Heart right ventricle (tissue), 16 donors: Measurements from ENCODE around the gene GGT1. TPM values are rescaled to one million over a fixed set of nuclear protein-coding genes. Genes with fewer than 3 reads are reported as not detected.

Experiments
- ATAC-seq, 8 donors: fragments of 200-7000 bp; cut with Tn5 transposase; one replicate each; pipeline ENCODE4 v1.9.1; 2020; ENCODE audit warnings: mild to moderate bottlenecking in 8 of 8, moderate library complexity in 8 of 8, moderate number of reproducible peaks in 1 of 8
- DNase-seq, 2 donors: peaks; one replicate each; pipeline ENCODE4 v3.0.0-alpha.2; 2020
- H3K27ac ChIP-seq, 10 donors: fragments of 200-600 bp; sonication (generic) in 2 of 10; one replicate each; pipeline versions ENCODE4 v1.5.0 to v1.8.0; 2020 to 2022; ENCODE audit warnings: mild to moderate bottlenecking in 3 of 10
- H3K27me3 ChIP-seq, 7 donors: fragments of 200-600 bp; one replicate each; pipeline ENCODE4 v1.8.0; 2021 to 2022; ENCODE audit warnings: mild to moderate bottlenecking in 2 of 7
- H3K36me3 ChIP-seq, 9 donors: fragments of 200-600 bp; sonication (generic) in 1 of 9; one replicate each; pipeline versions ENCODE4 v1.5.0 to v1.8.0; 2020 to 2022; ENCODE audit warnings: mild to moderate bottlenecking in 2 of 9
- H3K4me1 ChIP-seq, 9 donors: fragments of 200-600 bp; sonication (generic) in 1 of 9; one replicate each; pipeline versions ENCODE4 v1.5.0 to v1.8.0; 2020 to 2022; ENCODE audit warnings: mild to moderate bottlenecking in 4 of 9
- H3K4me3 ChIP-seq, 10 donors: fragments of 200-600 bp; sonication (generic) in 2 of 10; one replicate each; pipeline versions ENCODE4 v1.5.0 to v1.8.0; 2020 to 2022; ENCODE audit warnings: mild to moderate bottlenecking in 7 of 10, moderate library complexity in 2 of 10
- H3K9me3 ChIP-seq, 11 donors: fragments of 200-600 bp in 10 of 11; sonication (generic) in 2 of 11; one replicate each; pipeline versions ENCODE4 v1.5.0 to v1.8.0; 2013 to 2022; ENCODE audit warnings: mild to moderate bottlenecking in 2 of 11, control low read depth in 1 of 11, moderate library complexity in 1 of 11
- CTCF ChIP-seq, 9 donors: fragments of 200-600 bp; sonication (generic) in 2 of 9; IDR thresholded peaks; one replicate each; pipeline versions ENCODE4 v1.5.0 to v1.8.0; 2021 to 2022; ENCODE audit warnings: antibody characterized with exemption in 9 of 9, mild to moderate bottlenecking in 5 of 9, moderate library complexity in 1 of 9
- WGBS, 2 donors: extraction: QIAGEN DNeasy Blood & Tissue Kit; methylation state at CpG; one replicate each; pipeline ENCODE4 v1.1.7; 2013; ENCODE audit warnings: inconsistent platforms in 1 of 2; 5-methylcytosine and 5-hydroxymethylcytosine counted together
- intact Hi-C, 10 donors: fragments of 100-400 bp; cut with DNase I; formaldehyde crosslinking; loops; one replicate each; pipeline versions ENCODE4 v1.11.1 to v1.14.2; 2022
- polyA plus RNA-seq, 2 donors: library from polyadenylated mRNA; stranded (reverse); fragments of 200-250 nt; gene quantifications; one replicate each; pipeline ENCODE4 v1.2.3, GENCODE V29; 2013
- total RNA-seq, 10 donors: library from RNA; stranded (reverse); fragmentation: NEBNext Ultra II Directional in 3 of 10; extraction: Animal tissue kit (Norgen Biotek cat#: 25700) in 3 of 10; gene quantifications; one replicate each; pipeline versions ENCODE4 v1.2.1 to v1.2.4, GENCODE V29; 2021 to 2023
- donor health status: Arrhythmogenic right ventricular cardiomyopathy.
- donor health status: ischemic (EF 13 %, LVEDD 7.1; RV severe dilation, severe dysfunction).
- donor health status: healthy with polysubstance abuse.
- donor health status: DM: no; HTN: yes; CAD: no.
- donor health status: DM: no; HTN: no; CAD: no.
- donor health status: ischemic (EF 25% LVEDD 6.9; RV normal size, moderate dysfunction).
- donor health status: ischemic (EF 25% LVEDD 5.7; RV mildly dilated, moderate dysfunction).
- donor health status: healthy.
- donor health status: DM: yes; HTN: yes; CAD: no.
- donor health status: Ischemic cardiomyopathy.
- donor health status: ischemic (EF 35%, LVEDD 5.7; RV mildly dilated, moderate dysfunction).
- donor health status: nonischemic (EF 11% LVEDD 7.7; RV severe dilation, severe dysfunction).
- donor health status: DM: yes; HTN: yes; CAD: no.
- donor health status: PGD.
- donor health status: ischemic (EF 29% LVEDD 5.4; RV normal size, mild dysfunction).
- donor health status: nonischemic (EF 23%, LVEDD 6.1; RV moderate dilation, normal function).

Gene GGT1
- total and polyA plus RNA-seq, 12 donors, result 0.51 to 4.0 (median 1.1) TPM

DNA sequence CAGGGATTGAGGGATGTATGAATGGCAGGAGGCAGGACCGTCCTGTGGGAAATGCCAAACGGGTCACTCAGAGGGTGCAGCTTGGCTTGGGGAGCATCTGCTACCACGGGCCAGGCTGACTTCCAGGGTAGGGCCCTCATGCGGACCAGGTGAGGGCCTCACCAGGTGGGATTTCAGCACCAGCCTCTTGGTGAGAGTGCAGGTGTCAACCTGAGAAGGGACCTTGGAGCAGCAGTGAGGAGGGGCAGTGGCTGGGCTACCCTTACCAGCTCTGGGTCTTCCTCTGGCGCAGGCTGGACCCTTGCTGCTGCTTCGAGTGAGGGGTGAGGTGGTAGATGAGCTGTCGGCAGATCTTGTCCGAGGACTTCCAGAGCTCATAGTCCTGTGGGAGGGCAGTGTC is 15.0 kb upstream of the GGT1 start:
- DNase-seq (no peak), ATAC-seq (no peak)
- Histone ChIP-seq H3K4me3 (no peak overlapping the region), H3K27ac (no peak overlapping the region), H3K36me3 (peaks cover 0 to 45% (median 0%) of the 10 kb centered on the region in 9 donors), H3K4me1 (peaks cover 0 to 30% (median 12%) of the 10 kb centered on the region in 9 donors), H3K9me3 (no peaks in the 10 kb centered on the region), H3K27me3 (no peaks in the 10 kb centered on the region)
- WGBS, 2 donors, result 80 to 81% methylated on average over 8 of the region's 8 CpGs
- no peak for TF ChIP-seq CTCF (IDR thresholded peaks at IDR 0.05)
- intact Hi-C loops, result no loop called here

GRCh38 chr22:24588381-24588756 is 14.6 kb upstream of the GGT1 start:
- Histone ChIP-seq H3K4me3 (no peak overlapping the region), H3K9me3 (no peaks in the 10 kb centered on the region), H3K4me1 (peaks cover 0 to 29% (median 10%) of the 10 kb centered on the region in 9 donors), H3K36me3 (peaks cover 0 to 45% (median 0%) of the 10 kb centered on the region in 9 donors), H3K27me3 (no peaks in the 10 kb centered on the region), H3K27ac (no peak overlapping the region)
- WGBS, 2 donors, result 67% methylated on average over 13 of the region's 13 CpGs
- no peak for TF ChIP-seq CTCF (IDR thresholded peaks at IDR 0.05)
- intact Hi-C loops, result no loop called here
- DNase-seq (peak in 1 of 2 donors; percentile 34), ATAC-seq (no peak)

GRCh38 chr22:24588757-24589481 is 14.1 kb upstream of the GGT1 start:
- 91 to 97% methylated on average over 21 of the region's 21 CpGs for WGBS, 2 donors
- H3K27ac ChIP-seq, result no peak overlapping the region

DNA sequence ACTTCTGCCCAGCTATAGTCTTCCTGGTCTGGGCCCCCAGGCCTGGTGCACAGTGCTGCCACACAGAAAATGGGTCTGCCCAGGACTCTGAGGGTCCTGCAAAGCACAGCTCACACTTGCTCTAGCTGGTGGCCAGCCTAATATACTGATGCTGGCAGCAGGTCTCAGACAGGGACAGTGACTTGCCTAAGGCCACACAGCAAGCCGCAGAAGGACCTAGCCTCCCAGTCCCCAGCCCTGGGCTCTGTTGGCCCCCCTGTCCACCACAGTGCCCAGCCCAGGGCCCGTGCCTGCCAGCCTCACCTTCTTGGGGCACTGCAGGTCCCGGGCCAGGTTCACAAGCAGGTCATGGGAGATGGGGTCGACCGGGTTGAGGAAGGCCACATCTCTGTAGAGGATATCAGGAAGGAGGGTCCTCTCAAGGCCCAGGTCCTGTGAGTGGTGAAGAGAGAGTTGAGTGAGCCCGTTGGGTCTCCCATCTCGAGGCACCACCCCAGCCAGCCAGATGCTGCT is 13.4 kb upstream of the GGT1 start:
- intact Hi-C loops, result no loop called here
- no peak for TF ChIP-seq CTCF (IDR thresholded peaks at IDR 0.05)

More at GRCh38 chr22:24588757-24589481, 14.1 kb upstream of the GGT1 start:
- Histone ChIP-seq H3K4me1 (peaks cover 0 to 27% (median 10%) of the 10 kb centered on the region in 9 donors), H3K9me3 (no peaks in the 10 kb centered on the region), H3K4me3 (no peak overlapping the region), H3K36me3 (peaks cover 0 to 45% (median 0%) of the 10 kb centered on the region in 9 donors), H3K27me3 (no peaks in the 10 kb centered on the region)
- intact Hi-C loops, result no loop called here
- no peak for TF ChIP-seq CTCF (IDR thresholded peaks at IDR 0.05)
- no peak for DNase-seq
- ATAC-seq, result no peak

More for the DNA sequence above, 13.4 kb upstream of the GGT1 start:
- 93 to 94% methylated on average over 7 of the region's 7 CpGs for WGBS, 2 donors
- Histone ChIP-seq H3K4me3 (no peak overlapping the region), H3K4me1 (peaks cover 0 to 20% (median 9%) of the 10 kb centered on the region in 9 donors), H3K27me3 (no peaks in the 10 kb centered on the region), H3K9me3 (no peaks in the 10 kb centered on the region), H3K27ac (no peak overlapping the region), H3K36me3 (peaks cover 0 to 45% (median 0%) of the 10 kb centered on the region in 9 donors)
- ATAC-seq (no peak), DNase-seq (no peak)
